ENCODE data around the gene DUSP28.
A peak's percentile ranks its signal among the peaks of the same experiment; 100 is the strongest.
"Not testable (repeated sequence)": the region's sequence is repeated elsewhere in the genome, so short reads cannot be mapped to it uniquely, and the experiment has no call there.

The DUSP28 gene, protein sequence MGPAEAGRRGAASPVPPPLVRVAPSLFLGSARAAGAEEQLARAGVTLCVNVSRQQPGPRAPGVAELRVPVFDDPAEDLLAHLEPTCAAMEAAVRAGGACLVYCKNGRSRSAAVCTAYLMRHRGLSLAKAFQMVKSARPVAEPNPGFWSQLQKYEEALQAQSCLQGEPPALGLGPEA

DNA sequence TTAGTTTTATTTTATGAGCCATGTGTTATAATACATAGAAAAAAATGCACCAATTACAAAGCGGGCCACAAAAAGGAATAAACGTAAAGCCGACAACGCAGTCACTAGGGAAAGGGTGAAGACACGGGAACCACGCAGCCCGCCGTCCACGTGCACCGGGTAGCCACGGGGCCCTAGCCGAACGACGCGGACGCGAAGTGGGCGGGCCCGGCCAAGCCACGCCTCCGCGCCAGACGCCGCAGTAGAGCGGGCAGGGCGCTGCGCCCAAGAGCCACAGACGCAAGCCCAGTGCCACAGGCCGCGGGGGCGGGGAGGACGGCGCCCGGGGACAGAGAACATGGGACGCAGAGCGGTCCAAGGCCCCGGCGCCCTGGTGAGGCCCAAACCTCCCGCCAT lies at the start of gene DUSP28:
Gene DUSP28 (plus strand): TSS at position 274 of the 396 bp plus-strand sequence. CDS start 328 bp downstream, outside the sequence.
- peak; percentile 39 for DNase-seq

- DNase-seq, result no peak
Measured at GRCh38 chr2:240510513-240511210, 49.5 kb upstream of the DUSP28 start.

DNA sequence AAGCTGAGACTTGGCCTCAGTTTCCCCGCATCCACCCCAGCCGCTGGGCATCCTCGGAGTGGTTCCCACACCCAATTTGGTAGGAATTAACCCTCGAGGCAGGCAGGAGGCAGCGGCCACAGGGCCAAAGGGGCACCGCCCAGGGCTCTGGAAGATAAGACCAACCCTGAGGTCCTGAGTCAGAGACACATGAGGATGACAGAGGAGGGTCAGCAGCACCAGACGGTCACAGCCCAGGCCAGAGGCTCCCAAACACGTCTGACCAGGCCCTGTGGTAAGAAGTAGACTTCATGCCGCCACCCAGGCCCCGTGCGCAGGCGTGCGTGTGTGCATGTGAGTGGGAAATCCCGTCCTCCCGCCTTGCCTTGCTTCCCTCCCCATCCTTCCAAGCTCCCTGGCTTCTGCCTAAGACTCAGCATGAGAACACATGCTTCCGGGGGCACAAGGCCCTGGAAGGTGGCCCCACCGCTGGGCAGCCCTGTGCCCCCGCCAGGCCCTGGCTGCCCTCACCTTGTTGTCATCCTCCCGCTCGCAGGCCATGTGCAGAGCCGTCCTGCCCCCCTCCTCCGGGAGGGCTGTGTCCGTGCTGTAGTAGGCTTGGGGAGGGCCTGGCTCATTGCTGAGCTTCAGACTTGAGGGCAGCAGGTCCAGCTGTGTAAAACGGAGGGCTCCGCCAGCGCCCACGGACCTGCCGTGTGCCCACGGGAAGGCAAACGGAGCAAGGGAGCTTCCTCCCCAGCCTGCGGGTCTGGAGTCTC lies 48.6 kb upstream of the DUSP28 start:
- no peak for DNase-seq

DNA sequence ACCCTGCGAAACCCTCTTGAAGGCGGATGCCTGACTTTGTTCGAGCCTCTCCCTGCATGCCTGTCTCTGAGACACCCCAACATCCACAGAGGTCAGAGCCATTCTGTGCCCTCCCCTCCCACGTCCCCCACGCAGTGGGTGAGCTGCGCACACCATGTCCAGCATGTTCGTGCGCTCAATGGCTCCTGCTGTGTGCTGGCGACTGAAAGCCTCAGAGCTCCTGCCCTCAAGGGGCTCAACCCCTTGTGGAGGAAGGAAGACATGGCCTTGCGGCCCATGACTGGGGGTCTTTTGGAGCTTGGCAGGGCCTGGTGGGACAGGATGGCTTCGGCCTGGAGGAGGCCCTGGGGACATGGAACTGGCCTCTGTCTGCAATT lies 48.1 kb upstream of the DUSP28 start:
- no peak for DNase-seq

- no peak for DNase-seq
Measured at GRCh38 chr2:240512666-240513535, 47.3 kb upstream of the DUSP28 start.

DNA sequence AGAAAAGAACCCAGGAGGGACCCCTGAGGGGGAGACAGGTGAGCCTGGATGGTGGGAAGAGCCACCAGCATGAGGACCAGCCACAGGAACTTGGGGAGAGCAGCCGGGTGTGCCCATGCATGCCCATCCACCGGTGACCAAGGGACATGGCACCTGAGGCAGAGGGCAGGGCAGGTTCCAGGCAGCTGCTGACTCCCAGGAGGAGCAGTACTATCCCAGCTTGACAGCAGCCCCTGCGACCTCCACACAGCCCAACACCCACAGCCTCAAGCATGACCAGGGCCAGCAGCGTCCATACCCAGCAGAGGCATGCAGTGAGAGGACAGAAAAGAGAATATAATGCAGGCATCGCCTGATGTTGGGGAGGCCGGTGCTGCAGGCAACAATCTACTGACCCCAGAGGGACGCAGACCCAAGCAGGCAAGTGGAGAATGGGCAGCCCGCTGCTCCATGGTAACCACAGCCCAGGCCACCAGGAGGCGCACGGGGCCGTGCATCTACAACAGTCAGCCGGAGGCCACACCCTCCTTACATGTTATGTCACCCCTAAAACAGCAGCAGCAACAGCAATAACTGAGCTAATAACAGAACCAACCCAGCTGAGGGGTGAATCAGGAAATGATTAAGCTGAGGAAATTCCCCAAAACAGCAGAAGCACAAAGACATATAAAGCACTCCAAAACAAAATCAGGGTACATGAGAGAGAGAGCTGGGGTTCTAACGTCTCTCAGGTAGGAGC lies 46.4 kb upstream of the DUSP28 start:
- no peak for DNase-seq

DNA sequence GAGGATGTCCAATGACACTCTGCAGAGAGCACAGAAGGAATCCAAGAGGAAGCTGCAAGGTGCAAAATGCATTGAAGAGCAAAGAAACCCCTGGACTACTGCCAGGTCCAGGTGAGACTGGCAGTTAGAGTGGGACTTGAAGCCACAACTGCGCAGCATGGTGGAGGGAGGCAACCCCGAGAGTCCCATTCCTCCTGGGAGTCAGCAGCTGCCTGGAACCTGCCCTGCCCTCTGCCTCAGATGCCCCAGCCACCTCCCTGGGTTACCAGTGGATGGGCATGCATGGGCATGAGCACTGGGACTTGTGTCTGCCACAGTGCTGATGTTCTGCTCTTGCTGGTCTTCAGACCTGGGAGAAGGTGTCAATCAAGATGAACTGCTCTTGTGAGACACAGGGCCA lies 45.5 kb upstream of the DUSP28 start:
- peak; percentile 28 for DNase-seq

GRCh38 chr2:240517342-240517741 lies 42.8 kb upstream of the DUSP28 start:
- DNase-seq, result no peak

GRCh38 chr2:240518981-240519380 lies 41.2 kb upstream of the DUSP28 start:
- no peak for DNase-seq

DNA sequence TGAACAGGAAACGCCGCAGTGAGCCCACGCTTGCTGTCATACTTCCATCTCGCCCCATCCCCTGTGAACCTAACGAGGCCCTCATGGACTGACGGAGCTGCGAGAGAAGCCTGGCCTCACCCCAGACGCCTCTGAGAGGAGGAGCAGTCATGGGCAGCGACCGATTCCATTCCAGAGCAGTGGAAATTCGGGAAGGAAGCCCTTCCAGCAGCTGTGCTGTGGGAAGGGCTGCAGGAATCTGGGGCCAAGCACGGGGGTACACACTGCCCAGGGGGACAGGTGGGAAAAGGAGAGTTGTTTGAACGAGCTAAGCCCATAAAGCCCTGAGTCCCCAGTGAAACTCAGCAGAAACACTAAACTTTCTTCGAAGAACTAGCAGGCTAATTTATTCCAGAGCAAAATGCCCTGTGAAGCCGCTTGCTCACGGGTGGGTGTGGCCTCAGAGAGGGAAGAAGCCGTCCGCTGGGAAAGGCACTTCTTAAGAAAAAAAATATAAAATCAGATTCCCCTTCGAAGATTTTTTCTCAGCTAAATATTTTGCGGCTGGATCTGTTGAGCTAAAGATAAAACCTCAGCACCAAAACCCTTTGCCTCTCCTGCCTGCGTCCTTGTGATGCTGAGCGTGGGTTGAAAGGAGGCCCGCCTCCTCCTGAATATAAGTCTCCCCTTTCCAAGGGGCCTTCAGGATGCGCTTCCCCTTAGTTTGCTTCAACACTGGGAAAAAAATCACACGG lies 40.6 kb upstream of the DUSP28 start:
- DNase-seq, result no peak

DNA sequence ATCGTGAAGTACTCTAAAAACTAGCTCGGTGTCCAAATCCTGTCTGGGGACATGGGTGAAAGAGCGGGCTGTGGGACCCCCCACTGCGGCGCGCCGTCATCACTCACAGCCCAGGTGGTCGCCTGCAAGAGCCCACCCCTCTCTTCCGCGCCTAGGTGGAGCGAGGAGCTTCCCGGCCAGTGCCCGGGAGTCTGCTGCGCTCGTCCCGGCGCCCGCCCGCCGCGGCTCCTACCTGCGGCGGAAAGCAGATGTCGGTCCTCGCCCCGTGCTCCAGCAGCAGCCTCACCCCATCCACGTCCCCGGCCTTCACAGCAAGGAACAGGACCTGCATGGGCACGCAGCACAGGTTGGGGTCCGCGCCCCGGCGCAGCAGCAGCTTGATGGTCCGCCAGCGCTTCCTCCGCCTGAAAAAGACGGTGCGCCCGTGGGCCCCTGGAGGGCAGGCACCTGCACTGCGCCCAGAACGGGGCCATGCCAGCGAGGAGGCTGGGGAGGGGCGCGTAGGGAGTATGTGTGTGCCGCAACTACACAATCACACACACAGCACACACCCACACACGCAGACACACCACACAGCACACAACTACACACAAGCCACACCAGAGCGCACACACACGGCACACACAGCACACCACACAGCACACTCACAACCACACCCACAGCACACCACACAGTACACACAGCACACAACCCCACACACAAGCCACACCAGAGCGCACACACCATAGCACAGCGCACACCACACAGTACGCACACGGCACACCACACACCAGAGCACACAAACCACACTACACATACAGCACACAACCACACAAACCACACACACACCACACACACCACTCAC lies 39.8 kb upstream of the DUSP28 start:
- no peak for DNase-seq

GRCh38 chr2:240520974-240521350 lies 39.2 kb upstream of the DUSP28 start:
- no peak for DNase-seq

DNA sequence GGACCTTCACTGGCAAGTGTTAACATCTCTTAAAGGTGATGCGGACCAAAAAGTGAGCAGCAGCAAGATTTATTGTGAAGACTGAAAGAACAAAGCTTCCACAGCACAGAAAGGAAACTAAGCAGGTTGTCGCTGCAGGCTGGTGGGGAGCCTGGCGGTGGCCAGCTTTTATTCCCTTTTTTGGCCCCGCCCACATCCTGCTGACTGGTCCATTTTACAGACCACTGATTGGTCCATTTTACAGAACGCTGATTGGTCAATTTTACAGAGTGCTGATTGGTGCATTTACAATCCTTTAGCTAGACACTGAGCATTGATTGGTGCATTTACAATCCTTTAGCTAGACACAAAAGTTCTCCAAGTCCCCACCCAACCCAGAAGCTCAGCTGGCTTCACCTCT lies 38.3 kb upstream of the DUSP28 start:
- not testable (repeated sequence) for DNase-seq

DNA sequence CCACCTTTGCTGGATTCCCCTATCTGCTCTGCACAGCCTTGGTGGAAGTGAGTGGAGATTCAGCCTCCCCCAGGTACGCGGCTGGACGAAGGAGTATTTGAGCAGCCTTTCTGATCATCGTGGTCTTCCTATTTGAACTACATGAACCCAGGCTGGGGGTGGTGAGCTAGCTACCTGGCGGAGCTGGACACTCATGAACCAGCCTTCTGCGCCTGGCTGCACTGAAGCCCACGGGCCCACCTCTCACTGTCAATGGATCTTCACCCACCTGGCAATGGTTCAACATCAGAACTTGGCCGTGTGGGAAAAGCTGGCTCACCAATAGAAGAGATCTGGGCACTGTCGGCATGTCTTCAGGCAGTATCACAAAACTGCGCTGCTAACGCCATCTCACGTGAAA lies 37.8 kb upstream of the DUSP28 start:
- no peak for DNase-seq

GRCh38 chr2:240523451-240524281 lies 36.5 kb upstream of the DUSP28 start:
- DNase-seq, result no peak

DNA sequence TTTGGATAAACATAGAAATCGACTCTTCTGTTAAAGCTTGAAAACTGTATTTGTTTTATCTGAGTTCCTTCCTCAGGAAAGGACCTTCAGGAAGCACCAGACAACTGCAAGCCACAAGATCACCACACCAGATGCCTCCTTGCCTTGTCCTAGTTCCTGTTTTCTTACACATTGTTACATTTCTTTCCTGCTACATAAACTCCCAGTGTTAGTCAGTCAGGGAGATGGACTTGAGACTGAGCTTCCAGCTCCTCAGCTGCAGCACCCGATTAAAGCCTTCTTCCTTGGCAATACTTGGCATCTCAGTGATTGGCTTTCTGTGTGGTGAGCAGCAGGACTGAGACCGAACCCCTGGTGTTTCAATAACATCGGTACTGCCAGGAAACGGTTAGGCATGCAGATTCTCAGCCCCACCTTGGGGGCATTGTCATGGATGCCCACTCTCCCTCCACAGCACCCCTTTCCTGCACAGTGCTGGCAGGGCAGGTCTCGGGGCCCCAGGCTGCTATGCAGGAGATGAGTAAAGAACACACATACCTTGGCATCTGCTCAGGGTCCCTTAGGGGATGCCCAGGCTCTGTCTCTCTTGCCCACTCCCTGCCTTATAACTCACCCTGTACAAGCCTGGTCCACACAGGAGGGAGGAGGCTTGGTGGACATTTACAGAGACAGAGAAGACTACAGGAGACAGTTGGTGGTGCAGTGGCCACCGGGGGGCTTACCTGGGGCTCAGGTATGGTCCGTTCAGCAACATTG lies 35.0 kb upstream of the DUSP28 start:
- no peak for DNase-seq

GRCh38 chr2:240525802-240526201 lies 34.4 kb upstream of the DUSP28 start:
- no peak for DNase-seq

DNA sequence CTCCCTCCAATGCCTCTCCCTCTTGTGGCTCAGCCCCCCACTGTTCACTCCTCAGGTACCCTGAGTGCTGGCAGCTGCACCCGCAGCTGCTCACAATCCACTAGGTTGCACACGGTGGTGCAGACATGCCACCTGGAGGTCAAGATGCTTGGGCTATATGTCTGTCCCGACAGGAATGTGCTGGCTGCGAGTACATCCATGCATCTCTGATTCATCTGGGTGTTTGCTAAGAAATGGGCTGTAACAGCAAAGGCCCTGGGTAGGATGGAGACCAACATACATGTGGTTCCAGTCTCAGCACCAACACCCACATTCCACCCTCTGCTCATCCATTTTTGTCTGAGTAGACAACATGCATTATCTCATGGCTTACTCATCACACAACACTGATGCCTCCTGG lies 33.6 kb upstream of the DUSP28 start:
- DNase-seq, result no peak

- DNase-seq, result no peak
Measured at GRCh38 chr2:240527153-240527750, 32.9 kb upstream of the DUSP28 start.

Measured in DMS79 (cell line).